Stimulated activated CD4-positive, alpha-beta T cell treated with anti-CD3 and anti-CD28 coated beads, Interleukin-15, amount 100 ng/mL, for 24 hours (primary cell): Measurements from ENCODE around the gene MAML1.

Experiments used
- DNase-seq: peaks from one replicate; pipeline ENCODE4 v3.0.0-alpha.2; 2020

Gene MAML1

DNA sequence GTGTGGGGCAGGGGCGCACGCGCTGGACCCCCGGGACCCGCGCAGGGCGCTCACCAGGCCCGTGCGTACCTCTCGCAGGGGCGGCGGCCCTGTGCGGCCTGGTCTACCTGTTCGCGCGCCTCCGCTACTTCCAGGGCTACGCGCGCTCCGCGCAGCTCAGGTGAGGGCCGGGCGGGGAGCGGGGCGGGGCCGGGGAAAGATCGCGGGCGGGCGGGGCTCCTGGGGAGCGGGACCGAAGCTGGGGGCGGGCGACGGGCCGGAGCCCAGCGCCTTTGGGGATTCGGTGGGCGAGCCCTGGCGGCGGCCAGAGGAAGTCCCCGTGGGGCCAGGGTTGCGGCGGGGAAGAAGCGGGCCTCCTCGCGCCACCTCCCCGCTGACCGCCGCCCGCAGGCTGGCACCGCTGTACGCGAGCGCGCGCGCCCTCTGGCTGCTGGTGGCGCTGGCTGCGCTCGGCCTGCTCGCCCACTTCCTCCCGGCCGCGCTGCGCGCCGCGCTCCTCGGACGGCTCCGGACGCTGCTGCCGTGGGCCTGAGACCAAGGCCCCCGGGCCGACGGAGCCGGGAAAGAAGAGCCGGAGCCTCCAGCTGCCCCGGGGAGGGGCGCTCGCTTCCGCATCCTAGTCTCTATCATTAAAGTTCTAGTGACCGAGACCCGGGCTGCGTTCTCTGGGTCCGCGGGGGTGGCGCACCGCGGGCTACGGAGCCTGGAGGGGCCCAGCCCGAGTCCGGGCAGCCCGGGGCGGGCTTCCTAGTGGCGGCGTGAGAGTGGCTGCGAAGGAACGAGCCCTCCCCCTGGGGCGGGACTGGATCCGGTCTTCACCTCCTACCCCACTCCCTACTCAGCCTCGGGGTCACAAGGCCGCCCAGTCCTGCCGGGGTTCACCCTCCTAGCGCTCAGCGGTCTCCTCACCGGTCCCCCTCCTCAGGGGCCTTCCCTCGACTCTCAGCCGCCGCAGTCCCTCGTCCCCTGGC, 63.5 kb downstream of the MAML1 start:
- DNase-seq, result peak; percentile 81

DNA sequence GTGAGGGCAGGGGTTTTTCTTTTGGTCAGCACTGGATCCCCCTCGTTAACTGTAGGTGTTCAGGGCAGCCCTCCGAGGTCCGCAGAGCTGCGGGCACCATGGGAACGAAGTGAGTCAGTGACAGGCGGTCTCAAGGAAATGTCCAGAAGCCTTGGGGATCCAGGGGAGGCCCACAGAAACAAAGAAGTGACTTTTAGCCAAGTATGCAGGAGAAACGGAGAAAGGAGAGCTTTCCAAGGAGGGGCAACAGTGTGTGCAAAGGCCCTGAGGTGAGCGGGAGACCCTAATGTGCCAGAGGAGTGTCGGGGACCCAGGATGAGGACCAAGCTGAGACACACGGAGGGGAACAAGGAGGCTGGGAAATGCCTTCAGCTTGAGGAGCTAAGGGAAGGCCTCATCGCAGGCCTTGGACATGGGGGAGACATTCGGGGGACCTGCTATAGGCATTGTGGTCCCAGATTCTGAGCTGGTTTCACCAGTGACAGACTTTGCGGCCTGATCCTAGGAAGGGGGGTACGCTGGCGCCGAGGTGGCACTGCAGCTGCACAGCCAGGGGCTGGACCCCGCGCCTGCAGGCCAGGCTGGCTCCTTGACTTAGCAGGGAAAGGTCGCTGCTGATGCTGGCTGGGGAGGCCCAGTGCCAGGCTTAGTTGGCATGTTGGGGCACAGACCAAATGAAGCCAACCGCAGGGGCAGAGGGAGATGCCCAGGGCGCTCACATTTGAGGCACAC, 64.4 kb downstream of the MAML1 start:
- DNase-seq, result no peak

DNA sequence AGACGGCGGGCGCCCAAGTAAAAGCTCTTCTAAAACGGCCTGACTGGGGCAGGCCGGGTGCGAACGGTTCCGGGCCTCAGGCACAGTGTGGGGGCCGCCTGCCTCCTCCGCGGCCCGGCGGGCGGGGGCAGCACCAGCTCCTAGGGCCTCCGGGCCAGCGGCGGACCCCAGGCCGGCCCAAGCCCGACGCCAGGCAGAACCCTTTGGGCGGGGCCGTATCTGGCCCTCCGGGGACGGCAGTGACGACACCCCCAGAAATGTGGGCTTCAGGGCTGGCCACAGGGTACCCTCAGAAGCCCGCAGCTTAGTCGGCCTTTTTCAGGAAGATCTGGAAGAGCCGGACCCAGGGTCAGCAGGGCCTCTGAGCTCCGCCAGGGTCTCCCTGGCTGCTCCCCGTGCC, 65.1 kb downstream of the MAML1 start:
- no peak for DNase-seq

DNA sequence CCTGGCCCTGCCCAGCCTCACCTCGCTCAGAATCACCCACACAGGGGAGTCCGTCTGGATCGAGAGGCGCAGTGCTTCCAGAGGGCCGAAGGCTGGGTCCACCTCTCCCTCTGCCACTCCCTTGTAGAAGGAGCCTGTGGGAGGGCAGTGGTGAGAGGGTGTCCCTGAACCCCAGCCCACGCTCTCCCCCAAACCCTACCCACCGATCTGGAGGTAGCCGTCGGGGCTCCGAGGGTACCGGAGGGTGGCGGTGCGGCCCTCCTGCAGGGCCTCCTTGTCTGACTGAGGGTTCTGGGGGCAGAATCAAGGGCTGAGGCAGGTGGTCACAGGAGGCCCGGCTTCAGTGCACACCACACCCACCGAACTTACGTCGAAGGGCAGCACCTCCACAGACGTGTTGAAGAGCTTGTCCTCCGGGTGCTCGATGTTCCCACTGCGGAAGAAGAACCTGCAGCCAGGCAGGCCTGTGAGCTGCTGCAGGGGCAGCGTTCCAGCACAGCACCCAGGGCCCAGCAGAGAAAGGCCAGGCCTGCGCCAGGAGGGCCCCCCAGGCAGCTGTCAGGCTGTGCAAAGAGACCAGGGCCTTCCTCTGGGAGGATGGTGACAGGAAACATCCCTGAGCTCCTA, 65.6 kb downstream of the MAML1 start:
- no peak for DNase-seq

DNA sequence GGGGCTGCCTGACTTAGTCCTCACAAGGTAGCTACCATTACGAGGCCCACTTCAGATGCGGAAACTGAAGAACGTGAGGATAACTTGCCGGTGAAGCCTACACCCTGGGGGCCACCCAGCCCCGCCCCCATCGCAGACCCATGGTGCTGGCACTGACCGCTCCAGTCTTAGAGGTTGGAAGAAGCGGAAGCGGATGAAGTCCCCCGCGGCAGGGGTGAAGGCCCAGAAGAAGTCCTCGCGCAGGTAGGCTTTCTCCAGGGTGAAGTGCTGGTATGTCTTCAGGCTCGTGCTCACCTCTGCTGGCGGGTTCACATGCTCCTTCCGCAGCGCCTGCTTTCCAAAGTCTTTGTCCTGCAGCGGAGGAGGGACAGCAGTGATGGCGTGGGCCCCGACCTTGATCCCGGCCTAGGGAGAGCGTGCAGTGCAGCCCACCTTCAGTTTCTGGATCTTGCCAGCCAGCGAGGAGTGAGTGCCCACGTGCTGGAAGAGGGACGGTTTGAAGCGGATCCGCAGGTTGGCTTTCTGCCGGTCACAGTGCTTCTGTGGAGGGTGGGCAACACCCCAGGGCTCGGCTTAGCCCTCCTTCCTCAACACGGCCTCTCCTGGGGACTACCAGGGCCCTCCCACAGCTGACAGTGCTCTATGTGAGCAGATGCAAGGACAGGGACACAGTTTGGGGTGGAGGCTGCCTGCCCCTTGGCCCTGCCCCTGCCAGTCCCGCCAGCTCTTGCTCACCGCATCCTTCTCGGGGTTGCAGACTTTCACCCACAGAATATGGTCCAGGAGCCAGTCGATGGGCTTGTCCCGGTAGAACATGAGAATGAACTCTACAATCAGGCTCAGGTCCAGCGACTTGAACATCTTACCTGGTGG, 66.4 kb downstream of the MAML1 start:
- DNase-seq, result no peak

DNA sequence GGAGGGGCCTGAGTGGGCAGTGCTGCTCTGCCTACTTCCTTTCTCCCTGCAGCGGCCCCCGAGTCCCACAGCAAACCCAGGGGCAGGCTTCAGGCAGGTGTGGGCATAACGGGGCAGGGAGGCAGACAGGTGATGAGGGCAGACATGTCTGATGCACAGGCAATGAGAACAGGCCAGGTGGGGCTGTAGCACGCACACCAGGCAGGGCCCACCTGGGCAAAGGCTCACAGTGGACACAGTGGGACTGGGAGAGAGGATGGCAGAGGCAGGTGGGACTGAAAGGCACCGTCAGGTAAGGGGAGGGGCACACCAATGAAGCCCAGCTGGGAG, 67.0 kb downstream of the MAML1 start:
- no peak for DNase-seq

DNA sequence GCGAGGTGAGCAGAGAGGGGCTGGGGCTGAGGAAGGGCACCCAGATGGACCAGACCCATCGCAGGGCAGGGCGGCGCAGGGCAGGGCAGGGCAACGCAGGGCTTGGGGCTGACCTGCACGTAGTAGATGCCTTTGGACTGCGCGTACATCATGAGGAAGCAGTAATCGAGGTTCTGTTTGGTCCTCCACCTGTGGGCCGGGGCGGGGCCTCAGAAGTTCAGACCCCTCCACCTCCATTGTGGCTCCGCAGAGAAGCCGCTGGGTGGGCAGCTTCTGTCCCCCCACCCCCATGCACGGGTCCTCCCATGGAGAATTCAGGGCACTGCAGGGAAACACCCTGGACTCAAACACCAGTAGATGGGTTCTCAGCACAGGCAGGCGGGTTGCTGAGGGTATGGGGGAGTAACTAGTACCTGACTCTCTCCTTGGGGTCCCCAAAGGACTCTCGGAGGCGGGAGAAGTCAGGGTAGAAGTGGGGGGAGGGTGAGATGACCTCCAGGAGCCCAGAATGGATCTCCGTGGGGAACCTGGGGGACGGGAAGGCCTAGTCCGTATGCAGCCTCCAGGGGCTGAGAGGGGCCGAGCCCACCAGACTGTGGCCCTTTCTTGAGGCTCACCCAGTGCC, 67.6 kb downstream of the MAML1 start:
- no peak for DNase-seq

DNA sequence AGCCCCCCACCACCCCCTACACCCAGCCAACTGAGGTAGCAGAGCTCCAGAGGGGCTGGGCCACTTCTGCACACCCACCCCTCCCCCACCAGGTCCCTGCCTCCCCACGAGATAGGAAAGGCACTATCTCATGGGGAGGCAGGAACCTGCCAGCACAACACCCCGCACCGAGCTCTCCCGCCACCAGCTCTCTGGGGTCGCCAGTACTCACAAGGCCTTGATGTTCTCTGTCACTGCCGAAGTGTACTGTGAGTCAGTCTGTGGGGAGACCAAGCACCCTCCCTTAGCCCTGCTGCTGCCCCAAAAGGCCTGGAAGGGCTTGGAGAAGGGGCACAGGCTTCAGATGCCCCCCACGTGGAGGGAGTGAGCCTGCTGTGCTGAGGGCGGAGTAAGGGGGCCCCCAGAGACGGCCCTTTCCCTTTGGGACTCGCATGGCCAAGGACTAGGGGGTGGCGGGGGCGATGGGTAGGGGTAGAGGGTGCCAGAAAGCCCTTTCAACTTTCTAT, 68.1 kb downstream of the MAML1 start:
- DNase-seq, result no peak

DNA sequence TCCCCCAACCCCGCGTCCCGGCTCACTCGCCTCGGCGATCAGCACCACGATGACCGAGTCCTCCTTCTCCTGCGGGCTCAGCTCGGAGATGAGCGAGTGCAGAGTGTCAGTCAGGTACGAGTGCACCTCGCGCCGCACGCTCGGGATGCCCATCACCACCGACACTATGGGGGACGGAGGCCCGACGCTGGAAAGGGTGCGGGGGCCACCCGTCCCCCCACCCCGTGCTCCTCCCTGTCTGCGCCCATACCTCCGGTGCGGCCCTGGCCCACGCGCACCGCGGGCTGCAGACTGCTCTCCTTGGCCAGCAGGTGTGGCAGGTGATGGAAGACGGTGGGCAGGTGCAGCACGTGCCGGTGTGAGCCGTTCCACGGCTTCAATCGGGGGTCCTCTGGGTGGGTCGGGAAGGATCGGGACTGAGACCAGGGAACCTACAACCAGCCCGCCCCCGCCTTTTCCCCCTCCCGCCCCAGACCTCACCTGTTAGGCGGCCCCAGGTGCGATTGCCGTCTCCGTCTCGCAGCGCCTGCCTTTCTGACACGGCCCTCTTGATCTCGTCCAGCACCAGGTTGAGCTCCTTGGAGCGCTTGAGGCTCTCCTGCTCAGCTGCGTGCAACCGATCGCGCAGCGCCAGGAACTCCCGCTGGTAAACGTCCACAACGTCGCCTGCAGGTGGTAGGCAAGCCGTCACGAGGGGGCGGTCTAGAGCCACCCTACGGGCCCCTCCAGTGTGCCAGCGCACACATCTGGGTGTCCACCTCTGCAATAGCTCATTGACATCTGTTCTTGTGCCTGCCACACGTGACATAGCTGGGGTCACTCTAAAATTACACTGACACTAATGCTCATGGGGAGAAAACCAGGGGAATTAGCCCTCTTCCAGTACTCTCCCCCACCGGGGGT, 68.9 kb downstream of the MAML1 start:
- DNase-seq, result peak; percentile 90

DNA sequence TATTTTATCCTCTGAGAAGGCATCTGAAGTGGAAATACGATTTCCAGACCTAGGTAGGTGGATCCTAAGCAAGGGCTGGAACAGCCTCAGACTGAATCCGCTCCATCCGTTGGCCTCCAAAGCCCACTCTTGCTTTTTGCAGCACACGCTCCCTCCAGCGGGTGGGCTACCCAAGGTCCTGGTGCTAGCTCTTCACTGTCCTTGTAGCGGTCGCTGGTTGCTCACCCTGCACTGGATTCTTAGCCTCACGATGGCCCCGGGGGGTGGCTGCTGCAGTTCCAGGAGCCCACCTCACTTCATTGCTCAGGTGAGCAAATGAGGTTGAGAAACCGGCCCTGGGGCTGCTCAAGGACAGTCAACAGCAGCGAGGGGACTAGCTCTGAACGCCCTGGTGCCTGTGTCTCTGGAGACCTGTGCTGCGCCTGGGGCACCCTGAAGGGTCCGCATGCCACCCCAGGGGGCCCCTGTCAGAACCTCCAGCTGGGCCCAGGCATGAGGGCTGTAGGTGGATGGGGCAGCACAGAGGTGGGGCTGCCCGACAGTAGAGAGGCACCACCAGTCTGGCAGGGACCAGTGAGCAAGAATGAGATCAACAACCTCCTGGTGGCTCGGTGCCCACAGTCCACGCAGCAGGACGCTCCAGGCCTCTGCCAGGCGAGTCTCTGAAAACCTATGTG, 69.7 kb downstream of the MAML1 start:
- DNase-seq, result no peak

DNA sequence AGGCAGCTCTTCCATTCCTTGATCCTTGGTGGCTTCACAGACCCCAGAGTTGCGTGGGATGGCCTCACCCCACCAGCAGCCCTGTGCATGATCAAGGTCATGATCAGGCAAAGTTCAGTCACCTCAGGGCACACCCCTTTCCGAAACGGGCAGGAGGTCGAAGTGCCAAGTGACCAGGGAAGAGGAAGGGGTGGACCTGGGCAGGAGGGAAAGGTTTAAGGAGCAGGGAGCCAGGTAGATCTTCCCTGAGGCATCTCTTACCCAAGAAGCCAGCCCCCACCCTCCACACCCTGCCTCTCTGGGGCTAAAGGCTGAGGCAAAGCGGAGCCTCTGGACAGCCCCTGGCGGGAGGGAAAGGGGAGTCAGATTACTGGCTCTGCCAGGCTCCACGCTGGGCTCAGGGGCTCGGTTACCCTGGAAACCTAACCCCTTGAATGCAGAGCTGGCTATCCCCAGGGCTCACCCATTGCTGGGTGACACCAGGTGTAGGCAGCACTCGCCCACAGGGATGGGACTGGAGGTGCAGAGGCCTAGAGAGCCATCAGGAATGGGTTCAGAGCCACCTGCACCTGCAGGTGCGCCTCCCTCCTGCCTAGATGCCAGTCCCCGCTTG, 70.4 kb downstream of the MAML1 start:
- DNase-seq, result no peak

DNA sequence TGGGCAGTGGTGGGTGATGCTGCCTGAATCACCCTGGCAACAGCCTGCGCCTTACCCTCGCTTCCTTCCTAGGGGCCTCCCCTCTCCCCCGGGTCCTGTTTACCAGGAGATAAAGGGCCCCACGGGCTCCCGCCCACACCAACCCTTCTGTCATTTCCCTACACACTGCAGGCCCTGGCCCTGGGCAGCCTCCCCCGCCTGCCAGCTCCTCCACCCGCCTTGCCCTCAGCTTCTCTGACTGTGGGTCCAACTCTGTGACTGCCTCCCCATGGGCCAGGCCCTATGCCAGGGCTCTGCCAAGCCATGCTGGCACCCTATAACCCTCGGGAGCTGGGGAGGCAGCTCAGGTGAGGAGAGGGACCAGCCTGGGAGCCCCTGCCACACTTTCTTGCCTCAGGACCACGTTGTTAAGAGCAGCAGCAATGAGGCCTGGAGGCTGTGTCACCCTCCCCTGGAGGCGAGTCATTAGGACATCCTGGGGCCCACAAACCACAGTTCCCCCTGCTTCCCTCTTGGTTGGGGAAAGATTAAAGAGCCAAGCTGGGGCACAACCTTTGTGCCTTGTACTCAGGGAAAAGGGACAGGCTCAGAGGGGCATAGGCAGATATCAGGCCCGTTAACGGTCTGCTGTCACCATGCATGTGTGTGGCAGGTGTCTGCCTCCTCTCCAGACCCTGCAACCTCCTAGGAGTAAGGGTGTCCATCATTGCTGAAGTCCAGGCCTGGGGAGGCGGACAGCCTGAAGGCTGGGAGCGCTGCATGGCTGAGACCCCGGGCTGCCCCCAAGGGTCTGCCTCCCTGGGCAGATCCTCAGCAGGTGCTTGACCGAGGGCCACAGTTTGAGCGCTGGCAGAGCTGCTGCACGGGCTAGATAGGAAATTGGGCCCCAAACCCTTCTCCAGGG, 71.3 kb downstream of the MAML1 start:
- peak; percentile 75 for DNase-seq

DNA sequence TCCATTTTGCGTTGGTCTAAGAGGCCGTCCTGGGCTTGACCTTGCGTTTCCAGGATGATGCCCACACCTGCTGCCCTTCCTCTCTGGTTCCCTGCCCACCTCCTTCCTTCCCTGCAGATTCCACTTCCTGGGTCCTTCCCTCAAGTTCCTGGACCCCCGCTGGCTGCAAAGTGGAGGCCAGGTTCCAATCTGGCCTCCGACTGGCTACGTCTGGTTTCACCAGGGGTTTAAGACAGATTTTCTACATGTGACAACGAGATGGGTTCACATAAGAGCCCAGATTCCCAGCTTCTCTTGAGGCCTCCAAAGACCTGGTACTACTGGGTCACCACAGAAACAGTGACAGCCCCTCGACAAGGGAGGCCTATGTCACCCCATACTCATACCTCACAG, 71.9 kb downstream of the MAML1 start:
- no peak for DNase-seq

DNA sequence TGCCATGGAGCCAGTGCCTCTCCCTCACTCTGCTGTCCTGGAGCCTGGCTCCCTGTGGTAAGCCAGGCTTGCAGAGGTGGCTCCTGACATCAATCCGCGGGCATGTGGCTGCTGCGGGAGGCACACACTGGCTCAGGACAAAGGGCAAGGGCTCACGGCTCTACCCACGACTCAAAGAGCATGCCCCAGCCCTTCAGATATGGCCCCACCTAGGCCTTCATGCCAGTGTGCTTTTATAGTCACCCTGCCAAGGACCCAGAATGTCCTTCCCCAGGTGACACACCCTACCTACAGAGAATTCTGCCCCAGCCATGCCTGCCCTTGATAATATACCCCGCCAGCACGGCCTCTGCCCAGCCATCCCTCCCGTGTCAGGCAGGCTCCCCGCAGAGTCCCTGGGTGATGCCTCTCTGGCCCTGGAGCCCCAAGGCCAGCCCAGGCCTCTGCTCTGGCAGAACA, 72.5 kb downstream of the MAML1 start:
- DNase-seq, result no peak

DNA sequence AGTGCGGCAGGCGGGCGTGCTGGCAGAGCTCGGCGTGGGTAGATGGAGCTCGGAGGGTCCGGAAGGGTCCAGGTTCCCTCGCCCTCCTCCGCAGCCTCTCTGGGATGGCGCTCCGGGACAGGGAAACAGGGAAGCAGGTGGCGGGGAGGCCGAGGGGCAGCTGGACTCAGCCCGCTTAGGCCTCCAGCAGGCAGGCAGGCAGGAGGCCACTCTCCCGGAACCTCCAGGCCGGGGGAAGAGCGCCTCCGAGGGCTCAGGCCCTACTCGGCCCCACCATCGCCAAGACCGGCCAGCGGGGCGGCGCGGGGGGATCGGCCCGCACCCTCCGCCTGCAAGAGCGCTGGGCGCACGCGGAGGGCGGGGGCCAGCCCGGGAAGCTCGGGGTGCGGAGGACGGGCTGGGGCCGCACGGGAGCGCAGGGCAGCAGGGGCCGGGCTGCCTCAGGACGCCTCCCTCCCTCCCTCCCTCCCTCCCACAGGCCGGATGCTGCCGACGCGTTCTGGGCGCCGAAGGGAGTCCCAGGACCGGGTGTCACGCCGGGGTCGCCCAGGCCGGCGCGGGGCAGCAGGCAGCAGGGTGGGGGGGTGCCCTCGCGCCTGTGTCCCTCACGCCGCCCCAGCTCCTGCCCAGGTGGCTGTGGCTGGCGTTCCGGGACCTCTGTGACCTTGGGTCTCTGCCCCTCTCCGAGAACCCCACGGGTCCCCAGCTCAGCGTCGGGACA, 73.1 kb downstream of the MAML1 start:
- peak; percentile 62 for DNase-seq

DNA sequence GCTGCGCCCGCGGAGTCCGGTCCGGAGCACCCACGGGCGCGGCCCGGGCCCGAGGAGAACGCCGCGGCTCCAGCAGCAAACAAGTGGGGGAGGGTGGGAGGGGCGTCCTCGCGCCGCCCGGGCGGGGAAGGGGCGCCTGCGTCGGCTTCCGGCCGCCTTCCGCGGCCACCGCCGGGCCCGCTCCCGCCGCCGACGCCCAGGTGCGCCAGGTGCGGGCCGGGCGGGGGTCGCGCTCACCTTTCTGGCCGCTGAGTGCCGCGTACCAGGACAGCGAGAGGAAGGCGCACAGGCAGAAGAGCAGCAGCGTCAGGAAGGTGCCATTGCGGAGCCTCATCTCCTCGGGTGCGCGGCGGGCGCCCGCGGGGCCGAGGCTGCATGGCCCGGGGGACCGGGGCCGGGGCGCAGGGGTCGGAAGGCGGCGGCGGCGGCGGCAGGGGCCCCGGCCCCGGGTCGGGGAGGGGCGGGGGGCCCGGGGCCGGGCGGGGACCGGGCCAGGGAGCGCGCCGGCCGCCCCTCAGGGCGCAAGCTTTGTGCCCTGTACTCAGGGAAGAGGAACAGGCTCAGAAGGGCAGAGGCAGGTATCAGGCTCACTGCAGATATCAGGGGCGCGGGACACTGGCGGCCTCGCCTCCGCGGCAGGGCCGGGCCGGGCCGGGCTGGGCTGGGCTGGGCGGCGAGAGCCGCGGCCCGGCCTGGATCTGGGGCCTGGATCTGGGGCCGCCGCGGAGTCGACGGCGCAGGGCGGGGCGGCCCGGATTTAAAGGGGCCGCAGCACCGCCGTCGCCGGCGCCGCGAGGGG, 73.8 kb downstream of the MAML1 start, which contains the start of gene MGAT4B:
Gene MGAT4B (minus strand): TSS at position 617 of the 799 bp plus-strand sequence. CDS start 283 bp downstream, at position 334.
- DNase-seq, result peak; percentile 76
